ENCODE data around the gene LMO7.

DNA sequence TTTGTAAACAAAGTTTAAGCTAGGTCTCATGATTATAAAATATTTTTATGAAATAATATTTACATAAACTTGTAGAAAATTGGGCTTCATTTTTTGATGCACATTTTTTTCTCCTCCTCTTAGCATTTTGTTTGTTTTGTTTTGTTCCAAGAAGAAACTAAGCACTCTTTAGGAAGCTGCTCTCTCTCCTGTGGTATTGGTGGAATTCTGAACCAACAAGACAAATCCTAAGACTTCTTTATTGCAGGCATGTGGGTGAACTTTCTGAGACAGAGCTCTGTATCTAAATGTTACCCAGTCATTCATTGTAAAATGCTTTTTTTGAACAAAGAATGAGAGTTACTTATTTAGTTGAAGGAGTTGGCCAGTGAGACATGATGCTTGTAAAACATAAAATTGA is 39.3 kb downstream of the LMO7 start:
- TF ChIP-seq, protein P1, sequence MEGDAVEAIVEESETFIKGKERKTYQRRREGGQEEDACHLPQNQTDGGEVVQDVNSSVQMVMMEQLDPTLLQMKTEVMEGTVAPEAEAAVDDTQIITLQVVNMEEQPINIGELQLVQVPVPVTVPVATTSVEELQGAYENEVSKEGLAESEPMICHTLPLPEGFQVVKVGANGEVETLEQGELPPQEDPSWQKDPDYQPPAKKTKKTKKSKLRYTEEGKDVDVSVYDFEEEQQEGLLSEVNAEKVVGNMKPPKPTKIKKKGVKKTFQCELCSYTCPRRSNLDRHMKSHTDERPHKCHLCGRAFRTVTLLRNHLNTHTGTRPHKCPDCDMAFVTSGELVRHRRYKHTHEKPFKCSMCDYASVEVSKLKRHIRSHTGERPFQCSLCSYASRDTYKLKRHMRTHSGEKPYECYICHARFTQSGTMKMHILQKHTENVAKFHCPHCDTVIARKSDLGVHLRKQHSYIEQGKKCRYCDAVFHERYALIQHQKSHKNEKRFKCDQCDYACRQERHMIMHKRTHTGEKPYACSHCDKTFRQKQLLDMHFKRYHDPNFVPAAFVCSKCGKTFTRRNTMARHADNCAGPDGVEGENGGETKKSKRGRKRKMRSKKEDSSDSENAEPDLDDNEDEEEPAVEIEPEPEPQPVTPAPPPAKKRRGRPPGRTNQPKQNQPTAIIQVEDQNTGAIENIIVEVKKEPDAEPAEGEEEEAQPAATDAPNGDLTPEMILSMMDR (IDR thresholded peaks at IDR 0.05; ENCODE audit: low read depth, low read length, missing input control): no peak
- TF ChIP-seq TAF1 (conservative IDR thresholded peaks at IDR 0.05) (no peak), RAD21 (IDR thresholded peaks at IDR 0.05) (no peak), NR2F2 (IDR thresholded peaks at IDR 0.05) (no peak)
- TF ChIP-seq, protein P2, sequence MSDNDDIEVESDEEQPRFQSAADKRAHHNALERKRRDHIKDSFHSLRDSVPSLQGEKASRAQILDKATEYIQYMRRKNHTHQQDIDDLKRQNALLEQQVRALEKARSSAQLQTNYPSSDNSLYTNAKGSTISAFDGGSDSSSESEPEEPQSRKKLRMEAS (IDR thresholded peaks at IDR 0.05): no peak
